Endodermal cell (in vitro differentiated cells): ENCODE results near the gene COL11A1. TPM values are rescaled to one million over a fixed set of nuclear protein-coding genes. Genes with fewer than 3 reads are reported as not detected.

Source experiments
- DNase-seq: peaks from one replicate; pipeline ENCODE4 v3.0.0-alpha.2; 2017
- H3K27ac ChIP-seq: 2 replicates; pipeline ENCODE4 v1.5.1; 2013; ENCODE audit warnings: mild to moderate bottlenecking, low read depth, low read length, moderate library complexity
- H3K27me3 ChIP-seq: 2 replicates; pipeline ENCODE4 v1.6.1; 2013; ENCODE audit warnings: mild to moderate bottlenecking, low read length, moderate library complexity; ENCODE audit not compliant: insufficient read depth, control insufficient read depth, poor library complexity, severe bottlenecking
- H3K36me3 ChIP-seq: 2 replicates; pipeline ENCODE4 v1.7.0; 2013; ENCODE audit warnings: mild to moderate bottlenecking, low read length, moderate library complexity; ENCODE audit not compliant: control insufficient read depth, insufficient read depth
- H3K4me1 ChIP-seq: one replicate; pipeline ENCODE4 v1.7.0; 2013; ENCODE audit warnings: low read length; ENCODE audit not compliant: control insufficient read depth, insufficient read depth
- H3K4me3 ChIP-seq: 2 replicates; pipeline ENCODE4 v1.5.1; 2013; ENCODE audit warnings: mild to moderate bottlenecking, low read length, moderate library complexity
- H3K9ac ChIP-seq: 2 replicates; pipeline ENCODE4 v1.6.1; 2013; ENCODE audit warnings: mild to moderate bottlenecking, low read length, moderate library complexity; ENCODE audit not compliant: poor library complexity, severe bottlenecking; ENCODE audit errors: extremely low read depth
- H3K9me3 ChIP-seq: 2 replicates; pipeline ENCODE4 v1.6.1; 2013; ENCODE audit warnings: mild to moderate bottlenecking, low read length, moderate library complexity; ENCODE audit not compliant: control insufficient read depth
- H3K27ac Mint-ChIP-seq: 2 replicates; pipeline ENCODE4 v1.8.0; 2020; ENCODE audit warnings: mixed read lengths
- H3K27me3 Mint-ChIP-seq: 2 replicates; pipeline ENCODE4 v1.8.0; 2021; ENCODE audit warnings: mild to moderate bottlenecking, mixed read lengths; ENCODE audit not compliant: insufficient read depth
- H3K36me3 Mint-ChIP-seq: 2 replicates; pipeline ENCODE4 v1.8.0; 2020; ENCODE audit warnings: low read depth, mixed read lengths
- H3K4me1 Mint-ChIP-seq: 2 replicates; pipeline ENCODE4 v1.8.0; 2020; ENCODE audit warnings: mixed read lengths
- H3K4me3 Mint-ChIP-seq: 2 replicates; pipeline ENCODE4 v1.8.0; 2020; ENCODE audit warnings: mild to moderate bottlenecking, moderate library complexity, mixed read lengths
- H3K9me3 Mint-ChIP-seq: 2 replicates; pipeline ENCODE4 v1.8.0; 2020; ENCODE audit warnings: mild to moderate bottlenecking, mixed read lengths
- CTCF ChIP-seq: fragments of 200-600 bp; sonication (generic); conservative IDR thresholded peaks from 2 replicates; pipeline ENCODE4 v1.5.0; 2021; ENCODE audit warnings: antibody characterized with exemption, mild to moderate bottlenecking
- WGBS, 2 experiments: methylation state at CpG; one replicate each; pipeline versions ENCODE4 v1.1.5 to v1.1.7; 2013; ENCODE audit warnings: missing lambda C conversion rate in 2 of 2, mixed read lengths in 1 of 2; ENCODE audit not compliant: insufficient coverage in 1 of 2, insufficient read length in 1 of 2; 5-methylcytosine and 5-hydroxymethylcytosine counted together
- total RNA-seq, 2 donors: library from RNA; stranded (reverse); fragmentation: NEBNext Ultra II Directional in 1 of 2; extraction: Animal tissue kit (Norgen Biotek cat#: 25700) in 1 of 2; gene quantifications; 2 replicates in 1 of 2; 3 replicates in 1 of 2; pipeline ENCODE4 v1.2.1, GENCODE V29; 2021

The COL11A1 gene
- total RNA-seq, 2 donors from 2014 or later = 6.7 to 27.5 TPM

DNA sequence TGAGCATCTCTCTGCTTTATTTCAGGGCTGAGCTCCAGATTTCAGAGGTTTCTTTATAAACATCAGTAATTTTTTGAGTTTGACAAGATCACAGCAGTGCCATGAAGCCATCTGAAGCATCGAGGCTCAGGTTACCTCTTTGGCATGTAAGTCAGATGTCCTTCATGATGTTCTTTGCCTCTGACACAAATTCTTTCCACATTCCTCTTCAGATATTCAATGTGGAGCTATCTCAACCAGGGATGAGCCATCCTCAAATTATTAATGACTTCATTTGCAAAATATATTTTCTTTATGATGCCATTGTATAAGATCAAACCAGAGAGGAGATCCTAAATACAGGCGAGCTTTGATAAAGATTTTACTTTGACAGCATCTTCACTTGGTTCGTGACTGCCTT lies 256.7 kb downstream of the COL11A1 start:
- H3K27ac ChIP-seq = no peak overlapping the region
- peaks cover 22% of the 10 kb centered on the region for H3K9me3 Mint-ChIP-seq
- H3K9ac ChIP-seq = no peak overlapping the region
- no peaks in the 10 kb centered on the region for H3K36me3 Mint-ChIP-seq
- WGBS, 2 experiments = 92 to 95% methylated on average over 3 of the region's 3 CpGs
- no peak for DNase-seq
- no peaks in the 10 kb centered on the region for H3K27me3 Mint-ChIP-seq
- H3K4me1 ChIP-seq = no peaks in the 10 kb centered on the region
- no peak overlapping the region for H3K27ac Mint-ChIP-seq
- no peak overlapping the region for H3K4me3 Mint-ChIP-seq
- no peaks in the 10 kb centered on the region for H3K27me3 ChIP-seq
- TF ChIP-seq CTCF = no peak
- no peak overlapping the region for H3K4me3 ChIP-seq
- H3K9me3 ChIP-seq = no peaks in the 10 kb centered on the region
- H3K4me1 Mint-ChIP-seq = no peaks in the 10 kb centered on the region
- H3K36me3 ChIP-seq = no peaks in the 10 kb centered on the region

GRCh38 chr1:102842606-102843005 lies 265.7 kb downstream of the COL11A1 start:
- no peaks in the 10 kb centered on the region for H3K36me3 ChIP-seq
- H3K4me1 ChIP-seq = no peaks in the 10 kb centered on the region
- H3K9me3 ChIP-seq = no peaks in the 10 kb centered on the region
- Mint-ChIP-seq H3K4me1 (no peaks in the 10 kb centered on the region), H3K9me3 (no peaks in the 10 kb centered on the region), H3K4me3 (no peak overlapping the region), H3K36me3 (no peaks in the 10 kb centered on the region), H3K27me3 (no peaks in the 10 kb centered on the region), H3K27ac (no peak overlapping the region)
- H3K4me3 ChIP-seq = no peak overlapping the region
- DNase-seq = no peak
- H3K9ac ChIP-seq = no peak overlapping the region
- TF ChIP-seq CTCF = no peak
- H3K27me3 ChIP-seq = no peaks in the 10 kb centered on the region
- H3K27ac ChIP-seq = no peak overlapping the region
- 76 to 83% methylated on average over 1 to 3 of the region's 3 CpGs for WGBS, 2 experiments

GRCh38 chr1:102840741-102841140 lies 267.6 kb downstream of the COL11A1 start:
- DNase-seq = no peak
- Mint-ChIP-seq H3K9me3 (no peaks in the 10 kb centered on the region), H3K27ac (no peak overlapping the region), H3K4me1 (no peaks in the 10 kb centered on the region), H3K4me3 (no peak overlapping the region), H3K27me3 (no peaks in the 10 kb centered on the region), H3K36me3 (no peaks in the 10 kb centered on the region)
- H3K9ac ChIP-seq = no peak overlapping the region
- H3K9me3 ChIP-seq = no peaks in the 10 kb centered on the region
- 84 to 88% methylated on average over 4 to 5 of the region's 5 CpGs for whole genome bisulfite sequencing, 2 experiments
- no peaks in the 10 kb centered on the region for H3K36me3 ChIP-seq
- no peaks in the 10 kb centered on the region for H3K4me1 ChIP-seq
- no peaks in the 10 kb centered on the region for H3K27me3 ChIP-seq
- no peak overlapping the region for H3K27ac ChIP-seq
- H3K4me3 ChIP-seq = no peak overlapping the region
- no peak for TF ChIP-seq CTCF
